CD4-positive, alpha-beta T cell treated with Interferon alpha-2 for 1 hour (primary cell): ENCODE measurements around the gene PTPN3.

Experiments used
- DNase-seq, 2 donors: peaks; one replicate each; pipeline ENCODE4 v3.0.0-alpha.2; 2020 to 2022

Gene PTPN3

GRCh38 chr9:109474944-109475343 is 23.2 kb downstream of the PTPN3 start:
- no peak for DNase-seq

GRCh38 chr9:109474170-109474569 is 23.9 kb downstream of the PTPN3 start:
- DNase-seq: no peak

GRCh38 chr9:109473329-109473728 is 24.8 kb downstream of the PTPN3 start:
- no peak for DNase-seq

GRCh38 chr9:109471475-109472393 is 26.4 kb downstream of the PTPN3 start:
- no peak for DNase-seq

DNA sequence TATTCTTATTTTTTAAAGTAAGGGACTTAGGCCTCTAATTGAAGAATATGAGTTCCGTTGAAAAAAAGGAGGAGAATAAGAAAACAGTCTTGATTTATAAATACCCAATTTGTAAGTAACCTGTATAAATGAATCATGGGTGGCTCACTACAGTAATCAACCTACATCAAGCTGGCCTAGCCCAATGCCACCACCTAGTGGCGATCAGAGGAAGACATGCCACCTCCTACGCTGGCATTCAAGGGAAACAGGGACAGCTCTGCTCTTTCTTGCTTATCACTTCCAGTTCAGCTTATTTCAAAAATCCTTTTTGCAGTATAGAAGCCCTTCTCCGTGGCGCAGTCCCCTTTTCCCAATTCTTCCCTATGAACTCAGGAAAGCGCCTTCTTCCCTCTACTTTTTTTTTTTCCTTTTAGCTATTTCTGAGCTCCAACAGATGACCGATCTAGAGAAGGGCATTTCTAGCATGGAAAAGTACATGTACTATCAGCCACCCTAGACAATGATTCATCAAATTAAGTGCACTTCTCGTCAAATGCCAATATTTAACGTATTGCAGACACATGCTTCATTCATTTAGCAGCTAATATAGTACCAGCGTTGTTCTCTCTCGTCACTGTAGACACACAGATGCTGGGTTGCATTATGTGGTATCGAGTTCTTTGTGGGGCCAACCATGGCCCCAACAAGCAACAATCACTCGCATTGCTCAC is 28.3 kb downstream of the PTPN3 start:
- peak; percentile 31 to 51 for DNase-seq

GRCh38 chr9:109468927-109469326 is 29.2 kb downstream of the PTPN3 start:
- no peak for DNase-seq

DNA sequence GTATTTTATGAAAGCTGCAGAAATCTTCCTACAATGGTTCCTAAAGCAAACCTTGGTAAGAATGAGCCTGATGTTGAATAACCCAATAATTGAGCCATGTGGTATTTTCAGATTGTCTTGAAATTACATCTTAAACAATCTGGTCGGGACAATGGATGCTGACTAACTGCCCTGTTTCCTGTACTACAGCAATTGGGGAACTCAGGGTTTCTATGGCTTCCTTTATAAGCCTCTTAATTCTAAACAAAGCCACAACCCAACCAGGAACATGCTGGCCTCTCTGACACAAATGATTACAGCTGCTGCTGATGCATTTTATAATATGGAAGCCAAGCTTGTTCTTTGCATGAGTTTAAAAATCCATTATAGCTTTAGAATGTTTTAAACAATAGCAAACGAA is 30.2 kb downstream of the PTPN3 start:
- no peak for DNase-seq

- DNase-seq: no peak
These were observed 31.2 kb downstream of the PTPN3 start for GRCh38 chr9:109466623-109467590.

DNA sequence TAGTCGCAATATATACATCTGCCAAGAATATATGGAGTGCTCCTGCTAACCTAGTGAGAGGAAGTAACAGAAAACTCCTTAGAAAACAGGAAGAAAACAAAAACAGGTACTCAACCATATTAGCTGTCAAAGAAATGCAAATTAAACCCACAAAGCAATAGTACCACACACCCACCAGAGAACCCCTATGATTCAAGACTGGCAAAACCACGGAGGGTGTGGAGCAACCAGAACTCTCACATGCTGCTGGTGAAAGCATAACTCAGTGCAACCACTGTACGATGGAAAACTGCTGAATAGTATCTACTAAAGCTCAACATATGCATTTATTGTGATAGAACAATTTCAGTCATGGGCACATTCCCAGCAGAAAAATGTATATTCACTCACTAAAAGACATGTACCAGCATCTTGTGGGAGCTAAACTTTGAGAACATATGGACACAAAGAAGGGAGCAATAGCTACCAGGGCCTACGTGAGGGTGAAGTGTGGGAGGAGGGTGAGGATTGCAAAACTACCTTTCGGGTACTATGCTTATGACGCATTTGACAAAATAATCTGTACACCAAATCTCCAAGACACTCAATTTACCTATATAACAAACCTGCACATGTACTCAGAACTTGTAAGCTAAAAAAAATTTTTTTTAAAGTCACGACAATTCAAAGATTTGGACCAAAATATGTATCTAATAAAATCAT is 34.0 kb downstream of the PTPN3 start:
- no peak for DNase-seq

DNA sequence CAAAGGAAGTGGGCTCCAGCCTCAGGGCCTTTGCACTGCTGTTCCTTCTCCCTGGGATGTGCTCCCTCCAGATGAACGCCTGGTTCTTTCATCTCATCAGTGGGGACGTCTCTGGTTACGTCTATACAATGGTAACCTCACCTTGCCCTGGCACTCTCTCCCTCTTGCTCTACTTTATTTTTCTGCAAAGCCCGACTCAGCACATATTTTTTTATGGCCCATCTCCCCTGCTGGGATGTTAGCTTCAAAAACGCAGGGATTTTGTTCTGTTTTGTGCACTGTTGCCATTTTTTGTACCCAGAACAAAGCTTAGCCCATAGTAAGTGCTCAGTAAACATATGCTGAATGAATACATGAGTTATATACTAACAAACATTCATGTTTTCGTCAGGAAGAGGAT is 37.5 kb downstream of the PTPN3 start:
- no peak for DNase-seq

- DNase-seq: no peak
These were observed 38.7 kb downstream of the PTPN3 start for GRCh38 chr9:109459423-109459822.

GRCh38 chr9:109458453-109459211 is 39.5 kb downstream of the PTPN3 start:
- DNase-seq: no peak

DNA sequence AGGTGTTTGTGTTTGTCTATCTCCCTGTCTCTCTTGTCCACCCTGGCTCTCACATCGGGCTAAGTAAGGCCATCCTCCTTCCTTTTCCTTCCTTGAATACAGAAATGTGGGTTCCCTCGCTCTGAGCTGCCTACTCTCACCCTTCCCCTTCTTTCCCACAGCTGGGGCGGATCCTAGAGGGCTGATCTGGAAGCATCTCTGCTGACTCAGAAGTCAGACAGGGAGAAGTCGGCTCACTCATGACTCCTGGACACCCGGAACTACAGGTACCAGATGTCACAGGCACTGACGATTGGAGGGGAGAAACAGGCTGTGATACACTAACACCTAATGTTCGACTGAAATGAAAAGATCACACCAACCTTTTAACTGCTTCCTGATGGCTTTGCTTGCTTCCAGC is 41.3 kb downstream of the PTPN3 start:
- no peak for DNase-seq

DNA sequence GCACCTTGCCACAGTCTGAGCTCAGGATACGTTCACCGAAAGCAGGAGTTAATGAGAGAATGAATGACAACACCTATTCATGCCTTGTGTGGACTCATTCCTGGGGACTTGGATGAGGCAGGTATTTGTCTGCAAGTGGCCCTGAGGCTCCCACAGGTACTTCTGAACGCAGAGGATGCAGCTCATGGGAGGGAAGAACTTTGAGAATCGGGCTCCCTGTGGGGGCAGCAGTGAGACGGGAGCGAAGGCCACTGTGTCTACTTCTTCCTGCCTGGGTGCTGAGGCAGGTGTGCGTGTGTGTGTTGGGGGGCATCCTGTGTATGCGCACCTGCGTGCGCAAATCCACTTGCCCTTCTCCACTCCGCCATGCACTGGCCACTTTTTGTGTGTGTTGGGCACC is 42.2 kb downstream of the PTPN3 start:
- no peak for DNase-seq

- DNase-seq: no peak
These were observed 42.7 kb downstream of the PTPN3 start for GRCh38 chr9:109455391-109455790.

GRCh38 chr9:109454601-109455155 is 43.4 kb downstream of the PTPN3 start:
- DNase-seq: no peak

DNA sequence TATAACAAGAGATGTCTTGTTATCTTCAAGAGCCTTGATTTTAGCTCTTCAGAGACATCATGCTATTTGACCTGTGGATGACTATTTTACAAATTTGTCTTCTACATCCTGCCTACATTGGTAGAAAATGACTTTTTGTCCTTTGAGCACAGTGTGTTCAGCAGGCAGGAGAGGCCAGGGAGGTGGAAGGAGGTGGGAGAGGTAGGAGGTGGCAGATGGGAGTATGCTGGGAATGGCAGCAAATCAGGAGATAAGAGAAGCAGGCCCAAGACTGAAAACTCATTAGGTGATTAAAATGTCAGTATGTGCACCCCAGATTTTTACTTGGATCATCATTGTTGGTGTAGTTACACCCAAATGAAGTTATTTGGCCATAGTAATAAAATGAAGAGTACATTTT is 44.1 kb downstream of the PTPN3 start:
- no peak for DNase-seq

- no peak for DNase-seq
These were observed 44.8 kb downstream of the PTPN3 start for GRCh38 chr9:109453210-109453842.

DNA sequence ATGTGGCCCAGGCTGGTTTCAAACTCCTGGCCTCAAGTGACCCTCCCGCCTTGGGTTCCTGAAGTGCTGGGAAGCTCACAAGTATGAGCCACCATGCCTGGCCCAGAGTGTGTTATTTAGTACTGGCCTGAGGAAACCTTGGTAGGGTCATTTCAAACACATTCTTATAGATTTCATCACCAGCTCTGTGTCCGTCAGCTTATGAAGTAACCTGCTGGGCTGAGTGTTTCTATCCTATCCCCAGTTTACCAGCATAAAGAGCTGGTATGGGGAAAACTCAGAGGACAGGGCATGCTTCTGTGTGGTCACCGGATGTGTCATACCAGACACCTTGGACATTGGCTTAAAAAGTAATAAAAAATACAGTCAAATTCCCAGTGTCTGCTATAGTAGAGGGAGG is 45.3 kb downstream of the PTPN3 start:
- no peak for DNase-seq

- DNase-seq: no peak
These were observed 46.6 kb downstream of the PTPN3 start for GRCh38 chr9:109451311-109452025.
